ENCODE measurements around the gene TRDN. TPM values are rescaled to one million over a fixed set of nuclear protein-coding genes. Genes with fewer than 3 reads are reported as not detected.

The TRDN gene
- total RNA-seq, 1 experiment from 2014 or later, result 10.4 TPM

GRCh38 chr6:123616016-123616415 lies 20.7 kb downstream of the TRDN start:
- Histone ChIP-seq H2BK12ac (ENCODE audit: insufficient read length, low read depth, low read length) (no peak overlapping the region), H3K4me1 (ENCODE audit: insufficient read depth, low read length) (peaks cover 2% of the 10 kb centered on the region), H3K23ac (ENCODE audit: insufficient read length, low read depth, low read length) (no peak overlapping the region), H3K14ac (ENCODE audit: insufficient read depth, low read length) (no peak overlapping the region), H3K79me1 (ENCODE audit: insufficient read depth, low read depth, low read length, poor library complexity, severe bottlenecking) (no peaks in the 10 kb centered on the region), H2AFZ (ENCODE audit: low read length) (no peak overlapping the region), H3K79me2 (ENCODE audit: insufficient read depth, low read length) (no peaks in the 10 kb centered on the region), H2BK5ac (ENCODE audit: insufficient read length, low read length) (no peak overlapping the region), H4K91ac (ENCODE audit: insufficient read length, low read depth, low read length) (no peak overlapping the region), H2BK120ac (ENCODE audit: low read depth, low read length, poor library complexity, severe bottlenecking) (no peak overlapping the region), H3K27ac (ENCODE audit: insufficient read length, low read depth, low read length) (no peak overlapping the region), H4K20me1 (ENCODE audit: control insufficient read depth, insufficient read depth, insufficient read length) (no peaks in the 10 kb centered on the region), H4K5ac (ENCODE audit: insufficient read length, low read depth, low read length) (no peak overlapping the region), H3T11ph (ENCODE audit: low read length) (no peak overlapping the region), H3K4me2 (ENCODE audit: insufficient read depth, insufficient read length, low read length) (no peak overlapping the region), H3K18ac (ENCODE audit: insufficient read length, low read depth, low read length) (no peak overlapping the region), H4K8ac (replicated peaks; ENCODE audit: insufficient read length, low read depth, low read length) (no peak overlapping the region), H2AK5ac (ENCODE audit: insufficient read length, low read length) (no peak overlapping the region), H3K9me3 (ENCODE audit: control insufficient read depth, low read depth, low read length) (no peaks in the 10 kb centered on the region), H3K27me3 (ENCODE audit: insufficient read depth, low read length) (no peaks in the 10 kb centered on the region), H3K9ac (ENCODE audit: extremely low read depth, insufficient read length, low read length) (no peak overlapping the region), H3K4ac (ENCODE audit: low read depth, low read length) (no peak overlapping the region), H2BK15ac (ENCODE audit: low read depth, low read length) (no peak overlapping the region), H3K56ac (ENCODE audit: insufficient read length, low read depth, low read length) (no peak overlapping the region), H2BK20ac (ENCODE audit: low read depth, low read length, poor library complexity, severe bottlenecking) (no peak overlapping the region), H3K23me2 (ENCODE audit: insufficient read length, low read depth, low read length, poor library complexity, severe bottlenecking) (no peaks in the 10 kb centered on the region)
- Mint-ChIP-seq H3K27ac (no peak overlapping the region), H3K9me3 (no peaks in the 10 kb centered on the region), H3K27me3 (ENCODE audit: low read depth) (no peaks in the 10 kb centered on the region), H3K36me3 (ENCODE audit: insufficient read depth in 1 of 3, low read depth in 3 of 3) (no peaks in the 10 kb centered on the region), H3K4me3 (no peak overlapping the region), H3K4me1 (peaks cover 2 to 4% of the 10 kb centered on the region in 2 experiments; a peak in 2 of 4 replicates)
- DNase-seq, result no peak
- WGBS (ENCODE audit: extremely low coverage, insufficient read length, low lambda C conversion rate), result no CpG with 5 or more reads among the region's 5 CpGs
- TF ChIP-seq, protein P1, sequence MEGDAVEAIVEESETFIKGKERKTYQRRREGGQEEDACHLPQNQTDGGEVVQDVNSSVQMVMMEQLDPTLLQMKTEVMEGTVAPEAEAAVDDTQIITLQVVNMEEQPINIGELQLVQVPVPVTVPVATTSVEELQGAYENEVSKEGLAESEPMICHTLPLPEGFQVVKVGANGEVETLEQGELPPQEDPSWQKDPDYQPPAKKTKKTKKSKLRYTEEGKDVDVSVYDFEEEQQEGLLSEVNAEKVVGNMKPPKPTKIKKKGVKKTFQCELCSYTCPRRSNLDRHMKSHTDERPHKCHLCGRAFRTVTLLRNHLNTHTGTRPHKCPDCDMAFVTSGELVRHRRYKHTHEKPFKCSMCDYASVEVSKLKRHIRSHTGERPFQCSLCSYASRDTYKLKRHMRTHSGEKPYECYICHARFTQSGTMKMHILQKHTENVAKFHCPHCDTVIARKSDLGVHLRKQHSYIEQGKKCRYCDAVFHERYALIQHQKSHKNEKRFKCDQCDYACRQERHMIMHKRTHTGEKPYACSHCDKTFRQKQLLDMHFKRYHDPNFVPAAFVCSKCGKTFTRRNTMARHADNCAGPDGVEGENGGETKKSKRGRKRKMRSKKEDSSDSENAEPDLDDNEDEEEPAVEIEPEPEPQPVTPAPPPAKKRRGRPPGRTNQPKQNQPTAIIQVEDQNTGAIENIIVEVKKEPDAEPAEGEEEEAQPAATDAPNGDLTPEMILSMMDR (conservative IDR thresholded peaks at IDR 0.05), result no peak
